Heart left ventricle (tissue), 16 donors: Measurements from ENCODE around the gene GSTCD. TPM values are rescaled to one million over a fixed set of nuclear protein-coding genes. Genes with fewer than 3 reads are reported as not detected.

Experiments used
- ATAC-seq, 4 donors: fragments of 200-7000 bp; cut with Tn5 transposase; one replicate each; pipeline ENCODE4 v1.9.1; 2020 to 2022; ENCODE audit warnings: moderate library complexity in 4 of 4, mild to moderate bottlenecking in 3 of 4, moderate number of reproducible peaks in 1 of 4
- DNase-seq, 5 donors: peaks; one replicate each; pipeline ENCODE4 v3.0.0-alpha.2; 2020
- H3K27ac ChIP-seq, 12 donors: fragments of 200-600 bp; sonication (generic) in 4 of 12; one replicate each; pipeline versions ENCODE4 v1.5.0 to v1.8.0; 2016 to 2022; ENCODE audit warnings: mild to moderate bottlenecking in 2 of 12
- H3K27me3 ChIP-seq, 9 donors: fragments of 200-600 bp; sonication (generic) in 2 of 9; one replicate each; pipeline versions ENCODE4 v1.5.1 to v1.8.0; 2016 to 2022; ENCODE audit warnings: mild to moderate bottlenecking in 3 of 9
- H3K36me3 ChIP-seq, 9 donors: fragments of 200-600 bp; sonication (generic) in 2 of 9; one replicate each; pipeline versions ENCODE4 v1.5.0 to v1.8.0; 2018 to 2022; ENCODE audit warnings: mild to moderate bottlenecking in 2 of 9
- H3K4me1 ChIP-seq, 12 donors: fragments of 200-600 bp; sonication (generic) in 4 of 12; one replicate each; pipeline versions ENCODE4 v1.5.0 to v1.8.0; 2016 to 2022; ENCODE audit warnings: mild to moderate bottlenecking in 3 of 12
- H3K4me3 ChIP-seq, 12 donors: fragments of 200-600 bp; sonication (generic) in 4 of 12; one replicate each; pipeline versions ENCODE4 v1.5.0 to v1.8.0; 2017 to 2022; ENCODE audit warnings: mild to moderate bottlenecking in 9 of 12, moderate library complexity in 4 of 12
- H3K9me3 ChIP-seq, 12 donors: fragments of 200-600 bp; sonication (generic) in 4 of 12; one replicate each; pipeline versions ENCODE4 v1.5.0 to v1.8.0; 2016 to 2022; ENCODE audit warnings: mild to moderate bottlenecking in 1 of 12
- CTCF ChIP-seq, 12 donors: fragments of 200-600 bp; sonication (generic) in 4 of 12; IDR thresholded peaks; one replicate each; pipeline versions ENCODE4 v1.5.0 to v1.8.0; 2018 to 2022; ENCODE audit warnings: antibody characterized with exemption in 12 of 12, mild to moderate bottlenecking in 5 of 12
- POLR2A ChIP-seq, 2 donors: fragments of 450-650 bp; IDR thresholded peaks; one replicate each; pipeline ENCODE4 v1.6.1; 2017; ENCODE audit warnings: antibody characterized with exemption in 2 of 2, mild to moderate bottlenecking in 2 of 2, moderate library complexity in 2 of 2
- WGBS, 4 donors: extraction: QIAGEN DNeasy Blood & Tissue Kit in 2 of 4; methylation state at CpG; one replicate each; pipeline versions ENCODE4 v1.1.5 to v1.1.7; 2013 to 2018; 5-methylcytosine and 5-hydroxymethylcytosine counted together
- intact Hi-C, 10 donors: fragments of 100-400 bp; cut with DNase I; formaldehyde crosslinking; loops; one replicate each; pipeline versions ENCODE4 v1.11.1 to v1.14.2; 2022
- polyA plus RNA-seq, 2 donors: library from polyadenylated mRNA; stranded (reverse); fragments of 200-250 nt; gene quantifications; one replicate each; pipeline ENCODE4 v1.2.3, GENCODE V29; 2013
- total RNA-seq, 9 donors: library from RNA; depleted of rRNA in 2 of 9; stranded (reverse); fragments of >200 nt in 2 of 9; fragmentation: NEBNext Ultra II Directional in 3 of 9; extraction: Animal tissue kit (Norgen Biotek cat#: 25700) in 3 of 9; gene quantifications; one replicate each; pipeline versions ENCODE4 v1.1.0 to v1.2.4, GENCODE V29; 2016 to 2023
- donor health status: ischemic (EF 13 %, LVEDD 7.1; RV severe dilation, severe dysfunction).
- donor health status: healthy with polysubstance abuse.
- donor health status: DM: no; HTN: yes; CAD: no.
- donor health status: DM: no; HTN: no; CAD: no.
- donor health status: ischemic (EF 25% LVEDD 6.9; RV normal size, moderate dysfunction).
- donor health status: ischemic (EF 25% LVEDD 5.7; RV mildly dilated, moderate dysfunction).
- donor health status: healthy.
- donor health status: DM: yes; HTN: yes; CAD: no.
- donor health status: ischemic (EF 35%, LVEDD 5.7; RV mildly dilated, moderate dysfunction).
- donor health status: nonischemic (EF 11% LVEDD 7.7; RV severe dilation, severe dysfunction).
- donor health status: DM: yes; HTN: yes; CAD: no.
- donor health status: PGD.
- donor health status: ischemic (EF 29% LVEDD 5.4; RV normal size, mild dysfunction).
- donor health status: nonischemic (EF 23%, LVEDD 6.1; RV moderate dilation, normal function).

The GSTCD gene
- total and polyA plus RNA-seq, 11 donors, result 0.57 to 6.4 (median 3.8) TPM

- ATAC-seq (peak in 3 of 4 donors; percentile 54 to 78 (median 71)), DNase-seq (peak; percentile 7 to 57 (median 18))
- intact Hi-C loops, result no loop called here
- Histone ChIP-seq H3K9me3 (no peaks in the 10 kb centered on the region), H3K27ac (peak within 1 kb of the TSS in 3 of 12 donors; percentile 5 to 43 (median 42)), H3K36me3 (no peaks in the 10 kb centered on the region), H3K27me3 (peaks cover 0 to 42% (median 11%) of the 10 kb centered on the region in 9 donors), H3K4me3 (peak within 1 kb of the TSS; percentile 36 to 65 (median 55)), H3K4me1 (peaks cover 0 to 20% (median 6%) of the 10 kb centered on the region in 12 donors)
- TF ChIP-seq POLR2A (IDR thresholded peaks at IDR 0.05) (peak in 1 of 2 donors; percentile 23), CTCF (IDR thresholded peaks at IDR 0.05) (no peak)
- 2 to 3% (median 2%) methylated on average over 14 to 56 of the region's 56 CpGs for WGBS, 4 donors
Measured at GRCh38 chr4:105894660-105895582, 186.3 kb downstream of the GSTCD start, which contains the start of gene NPNT. NPNT (plus strand) TSS chr4:105895471; CDS start chr4:105895653, 182 bp downstream.

GRCh38 chr4:105895583-105896460 lies 187.2 kb downstream of the GSTCD start:
- DNase-seq, result peak; percentile 8 to 60 (median 32)
- peaks cover 0 to 20% (median 6%) of the 10 kb centered on the region in 12 donors for H3K4me1 ChIP-seq
- intact Hi-C loops, result no loop called here
- peak in 3 of 4 donors; percentile 55 to 75 (median 74) for ATAC-seq
- WGBS, 4 donors, result 1% methylated on average over 33 to 84 of the region's 84 CpGs
- H3K27ac ChIP-seq, result peak overlapping the region in 3 of 12 donors; percentile 5 to 43 (median 42)
- H3K4me3 ChIP-seq, result peak overlapping the region; percentile 36 to 65 (median 55)
- no peaks in the 10 kb centered on the region for H3K36me3 ChIP-seq
- peaks cover 0 to 42% (median 11%) of the 10 kb centered on the region in 9 donors for H3K27me3 ChIP-seq
- no peaks in the 10 kb centered on the region for H3K9me3 ChIP-seq
- no peak for TF ChIP-seq POLR2A (IDR thresholded peaks at IDR 0.05)
- peak in 5 of 12 donors; percentile 5 to 22 (median 10) for TF ChIP-seq CTCF (IDR thresholded peaks at IDR 0.05)

GRCh38 chr4:105896461-105896942 lies 187.9 kb downstream of the GSTCD start:
- WGBS, 4 donors, result 6 to 10% (median 8%) methylated on average over 22 of the region's 22 CpGs
- intact Hi-C loops, result no loop called here
- H3K4me3 ChIP-seq, result peak overlapping the region; percentile 36 to 65 (median 55)
- no peaks in the 10 kb centered on the region for H3K9me3 ChIP-seq
- H3K27ac ChIP-seq, result no peak overlapping the region
- no peak for ATAC-seq
- peaks cover 0 to 20% (median 6%) of the 10 kb centered on the region in 12 donors for H3K4me1 ChIP-seq
- no peaks in the 10 kb centered on the region for H3K36me3 ChIP-seq
- no peak for DNase-seq
- peaks cover 0 to 42% (median 11%) of the 10 kb centered on the region in 9 donors for H3K27me3 ChIP-seq
- TF ChIP-seq CTCF (IDR thresholded peaks at IDR 0.05) (no peak), POLR2A (IDR thresholded peaks at IDR 0.05) (no peak)

Other genes with a start within 250 kb of the GSTCD start
- gene PPA2, start 234.7 kb upstream of the GSTCD start, total RNA-seq, result 100 to 1,000 TPM in 2 of 9 donors, 10 to 100 TPM in 7; 64.1 to 178 (median 87.6) TPM
- gene PPA2, start 234.7 kb upstream of the GSTCD start, polyA plus RNA-seq, result 10 to 100 TPM; 67.8 to 88.9 TPM
- not detected for gene ARHGEF38, start 156.2 kb upstream of the GSTCD start, total RNA-seq
- not detected for gene ARHGEF38, start 156.2 kb upstream of the GSTCD start, polyA plus RNA-seq
- gene INTS12, start 95 bp upstream of the GSTCD start, total RNA-seq, result 10 to 100 TPM; 19.2 to 27.9 (median 22.2) TPM
- gene INTS12, start 95 bp upstream of the GSTCD start, polyA plus RNA-seq, result 10 to 100 TPM; 11.4 to 34.2 TPM
- 10 to 100 TPM in 5 of 9 donors, 1 to 10 TPM in 4; 1.7 to 17.4 (median 10.9) TPM for gene NPNT, start 186.7 kb downstream of the GSTCD start, total RNA-seq
- gene NPNT, start 186.7 kb downstream of the GSTCD start, polyA plus RNA-seq, result 10 to 100 TPM in 1 of 2 donors, 1 to 10 TPM in 1; 3.2 to 32.7 TPM